NCI-H345 treated with DMSO at 0.1 percent for 48 hours (cell line): Measurements from ENCODE around the gene CYTH3.
"Not testable (repeated sequence)": the region's sequence is repeated elsewhere in the genome, so short reads cannot be mapped to it uniquely, and the experiment has no call there.

Experiments
- DNase-seq: peaks from one replicate; lab custom pipeline; 2025; ENCODE audit not compliant: unreplicated experiment; lab: John Stamatoyannopoulos, UW

The CYTH3 gene

DNA sequence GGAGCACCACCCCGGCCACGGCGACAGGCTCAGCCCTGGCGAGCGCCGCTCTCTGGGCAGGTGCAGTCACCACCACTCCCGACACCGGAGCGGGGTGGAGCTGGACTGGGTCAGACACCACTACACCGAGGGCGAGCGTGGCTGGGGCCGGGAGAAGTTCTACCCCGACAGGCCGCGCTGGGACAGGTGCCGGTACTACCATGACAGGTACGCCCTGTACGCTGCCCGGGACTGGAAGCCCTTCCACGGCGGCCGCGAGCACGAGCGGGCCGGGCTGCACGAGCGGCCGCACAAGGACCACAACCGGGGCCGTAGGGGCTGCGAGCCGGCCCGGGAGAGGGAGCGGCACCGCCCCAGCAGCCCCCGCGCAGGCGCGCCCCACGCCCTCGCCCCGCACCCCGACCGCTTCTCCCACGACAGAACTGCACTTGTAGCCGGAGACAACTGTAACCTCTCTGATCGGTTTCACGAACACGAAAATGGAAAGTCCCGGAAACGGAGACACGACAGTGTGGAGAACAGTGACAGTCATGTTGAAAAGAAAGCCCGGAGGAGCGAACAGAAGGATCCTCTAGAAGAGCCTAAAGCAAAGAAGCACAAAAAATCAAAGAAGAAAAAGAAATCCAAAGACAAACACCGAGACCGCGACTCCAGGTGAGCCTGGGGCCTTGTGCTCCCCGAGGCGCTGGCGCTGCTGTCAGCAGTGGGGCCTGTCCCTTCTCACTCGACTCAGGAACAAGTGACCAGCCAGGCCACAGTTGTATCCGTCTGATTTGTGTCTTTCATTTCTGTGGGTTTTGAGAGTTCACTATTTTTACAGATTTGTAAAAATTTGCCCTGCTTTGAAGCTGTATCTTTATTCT is 117.7 kb downstream of the CYTH3 start:
- no peak for DNase-seq

DNA sequence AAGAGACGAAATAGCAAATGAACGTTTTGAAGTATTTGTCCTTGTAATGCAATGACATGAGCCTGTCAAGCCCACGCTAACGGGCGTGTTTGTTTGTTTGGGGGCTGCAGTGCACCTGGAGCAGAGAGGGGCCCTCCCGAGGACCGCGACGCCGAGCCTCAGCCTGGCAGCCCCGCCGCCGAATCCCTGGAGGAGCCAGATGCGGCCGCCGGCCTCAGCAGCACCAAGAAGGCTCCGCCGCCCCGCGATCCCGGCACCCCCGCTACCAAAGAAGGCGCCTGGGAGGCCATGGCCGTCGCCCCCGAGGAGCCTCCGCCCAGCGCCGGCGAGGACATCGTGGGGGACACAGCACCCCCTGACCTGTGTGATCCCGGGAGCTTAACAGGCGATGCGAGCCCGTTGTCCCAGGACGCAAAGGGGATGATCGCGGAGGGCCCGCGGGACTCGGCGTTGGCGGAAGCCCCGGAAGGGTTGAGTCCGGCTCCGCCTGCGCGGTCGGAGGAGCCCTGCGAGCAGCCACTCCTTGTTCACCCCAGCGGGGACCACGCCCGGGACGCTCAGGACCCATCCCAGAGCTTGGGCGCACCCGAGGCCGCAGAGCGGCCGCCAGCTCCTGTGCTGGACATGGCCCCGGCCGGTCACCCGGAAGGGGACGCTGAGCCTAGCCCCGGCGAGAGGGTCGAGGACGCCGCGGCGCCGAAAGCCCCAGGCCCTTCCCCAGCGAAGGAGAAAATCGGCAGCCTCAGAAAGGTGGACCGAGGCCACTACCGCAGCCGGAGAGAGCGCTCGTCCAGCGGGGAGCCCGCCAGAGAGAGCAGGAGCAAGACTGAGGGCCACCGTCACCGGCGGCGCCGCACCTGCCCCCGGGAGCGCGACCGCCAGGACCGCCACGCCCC is 118.5 kb downstream of the CYTH3 start:
- no peak for DNase-seq

- DNase-seq: no peak
Measured at GRCh38 chr7:6151994-6152735, 120.3 kb downstream of the CYTH3 start.

GRCh38 chr7:6151527-6151926 is 120.9 kb downstream of the CYTH3 start:
- DNase-seq: not testable (repeated sequence)

DNA sequence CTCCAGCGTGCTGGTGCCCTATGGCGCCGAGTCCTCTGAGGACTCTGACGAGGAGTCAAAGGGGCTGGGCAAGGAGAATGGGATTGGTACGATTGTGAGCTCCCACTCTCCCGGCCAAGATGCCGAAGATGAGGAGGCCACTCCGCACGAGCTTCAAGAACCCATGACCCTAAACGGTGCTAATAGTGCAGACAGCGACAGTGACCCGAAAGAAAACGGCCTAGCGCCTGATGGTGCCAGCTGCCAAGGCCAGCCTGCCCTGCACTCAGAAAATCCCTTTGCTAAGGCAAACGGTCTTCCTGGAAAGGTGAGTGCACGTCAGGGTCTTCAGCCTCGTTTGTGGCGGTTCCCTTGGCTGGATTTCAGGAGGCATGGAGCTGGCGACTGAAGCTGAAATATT is 122.4 kb downstream of the CYTH3 start:
- no peak for DNase-seq

DNA sequence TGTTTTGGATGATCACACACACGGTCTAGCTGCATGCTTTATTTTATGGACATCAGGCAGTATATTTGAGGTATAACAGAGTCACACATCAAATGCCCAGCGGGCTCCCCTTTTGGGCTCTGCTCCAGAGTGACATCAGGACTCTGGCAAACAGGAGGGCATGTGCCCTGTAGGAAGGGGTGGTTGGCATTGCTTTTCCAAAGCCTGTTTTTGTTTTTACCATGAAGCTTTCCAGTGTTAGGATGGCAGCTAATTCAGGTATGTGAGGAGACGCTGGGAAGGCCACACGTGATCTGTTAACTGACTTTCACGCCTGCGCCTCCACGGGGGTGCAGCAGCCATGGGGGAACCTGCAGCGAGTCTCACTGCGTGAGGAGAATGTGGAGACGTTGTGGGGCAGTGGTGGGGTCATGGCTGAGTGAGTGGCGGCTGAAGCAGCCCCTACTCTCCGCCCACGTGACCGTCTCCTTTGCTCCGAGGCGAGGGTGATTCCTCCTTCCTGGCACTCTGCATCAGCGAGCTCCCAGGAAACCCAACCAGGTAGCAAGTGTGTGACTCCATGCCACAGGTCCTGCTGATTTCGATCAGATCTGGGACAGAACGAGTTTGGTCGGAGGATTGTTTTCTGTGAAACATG is 123.6 kb downstream of the CYTH3 start:
- DNase-seq: no peak

DNA sequence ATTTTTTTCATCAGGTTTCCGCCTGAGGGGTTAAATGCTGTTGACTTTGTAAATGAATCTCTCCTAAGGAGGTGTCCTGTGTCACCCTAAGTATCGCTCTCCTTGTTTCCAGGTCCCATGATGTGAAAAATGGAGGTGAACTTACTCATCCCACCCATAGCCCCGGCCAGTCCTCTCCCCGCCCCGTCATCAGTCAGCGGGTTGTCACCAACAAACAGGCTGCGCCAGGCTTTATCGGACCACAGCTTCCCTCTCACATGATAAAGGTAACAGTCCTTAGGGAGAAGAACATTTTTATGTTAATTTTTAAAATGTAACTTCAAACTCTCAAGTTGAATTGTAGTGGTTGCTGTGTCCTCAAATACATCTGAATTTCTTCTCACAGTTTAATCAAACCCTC is 124.8 kb downstream of the CYTH3 start:
- DNase-seq: no peak

GRCh38 chr7:6146666-6147065 is 125.8 kb downstream of the CYTH3 start:
- no peak for DNase-seq

DNA sequence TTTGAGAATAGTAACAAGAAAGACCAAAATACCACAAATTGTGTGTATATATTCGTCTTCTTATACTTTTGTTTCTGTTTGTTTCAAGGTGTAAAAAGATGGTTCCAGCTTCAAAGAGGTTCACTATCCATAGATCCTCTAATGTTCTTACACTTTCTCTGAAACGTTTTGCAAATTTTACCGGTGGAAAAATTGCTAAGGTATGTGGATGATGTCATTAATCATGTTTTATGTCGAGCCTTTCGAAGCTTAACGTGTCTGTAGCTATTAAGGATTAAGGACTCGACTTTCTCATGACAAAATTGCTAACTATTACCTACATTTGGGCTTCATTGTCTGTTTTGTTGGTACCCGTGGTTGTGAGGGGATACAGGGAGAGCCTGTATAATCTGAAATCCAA is 128.4 kb downstream of the CYTH3 start:
- no peak for DNase-seq

DNA sequence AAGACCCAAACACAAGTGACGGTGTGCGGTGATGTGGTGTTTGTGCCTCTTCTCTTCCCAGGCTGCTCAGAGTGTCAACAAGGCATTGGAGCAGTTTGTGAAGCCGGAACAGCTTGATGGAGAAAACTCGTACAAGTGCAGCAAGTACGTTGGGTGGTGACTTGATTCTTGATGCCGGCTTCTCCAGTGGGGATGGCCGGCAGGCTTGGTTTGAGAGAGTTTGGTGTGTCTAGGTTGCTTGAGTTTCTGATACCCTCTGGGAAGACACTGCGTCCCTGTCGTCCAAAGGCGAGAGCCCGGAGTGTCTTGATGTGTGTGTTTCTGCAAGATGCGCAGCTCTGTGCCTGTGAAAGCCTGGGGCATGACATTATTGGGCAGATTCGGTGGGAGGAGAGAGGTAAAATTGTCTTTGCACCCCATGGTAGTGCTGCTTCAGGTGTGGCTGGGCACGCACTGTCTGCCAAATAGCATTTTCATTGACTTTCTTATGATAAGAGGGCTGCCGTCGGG is 129.5 kb downstream of the CYTH3 start:
- no peak for DNase-seq

- DNase-seq: no peak
Measured at GRCh38 chr7:6139189-6139996, 133.0 kb downstream of the CYTH3 start.

DNA sequence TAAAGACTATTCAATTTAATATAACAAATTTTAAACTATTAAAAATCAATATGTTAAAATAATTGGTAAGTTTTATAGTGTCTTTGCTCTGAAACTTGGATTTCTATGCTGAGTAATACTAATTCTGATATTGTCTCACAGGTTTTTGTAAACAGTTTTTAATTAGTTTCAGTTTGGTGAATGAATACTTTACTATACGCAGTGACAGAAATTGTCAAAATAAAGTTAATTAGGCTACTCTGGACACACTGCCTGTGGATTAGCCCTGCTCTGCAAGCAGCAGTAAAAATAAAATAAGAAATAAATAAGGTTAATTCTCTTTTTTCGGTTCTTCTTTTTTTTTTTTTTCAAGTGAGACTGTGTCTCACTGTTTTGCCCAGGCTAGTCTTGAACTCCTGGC is 135.9 kb downstream of the CYTH3 start:
- no peak for DNase-seq

DNA sequence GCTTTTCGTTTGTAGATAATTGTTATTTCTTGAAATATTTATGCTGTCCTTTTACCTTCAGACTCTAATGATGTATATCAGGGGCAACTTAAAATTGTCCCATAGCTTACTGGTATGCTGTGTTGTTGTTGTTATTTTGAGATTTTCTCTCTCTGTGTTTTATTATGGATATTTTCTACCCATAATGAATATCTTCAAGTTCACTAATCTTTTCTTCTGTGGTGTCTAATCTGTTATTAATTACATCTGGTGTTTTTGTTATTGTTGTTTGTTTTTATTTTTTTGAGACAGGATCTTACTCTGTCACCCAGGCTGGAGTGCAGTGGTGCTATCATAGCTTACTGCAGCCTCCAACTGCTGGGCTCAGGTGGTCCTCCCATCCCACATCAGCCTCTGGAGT is 139.2 kb downstream of the CYTH3 start:
- DNase-seq: no peak

DNA sequence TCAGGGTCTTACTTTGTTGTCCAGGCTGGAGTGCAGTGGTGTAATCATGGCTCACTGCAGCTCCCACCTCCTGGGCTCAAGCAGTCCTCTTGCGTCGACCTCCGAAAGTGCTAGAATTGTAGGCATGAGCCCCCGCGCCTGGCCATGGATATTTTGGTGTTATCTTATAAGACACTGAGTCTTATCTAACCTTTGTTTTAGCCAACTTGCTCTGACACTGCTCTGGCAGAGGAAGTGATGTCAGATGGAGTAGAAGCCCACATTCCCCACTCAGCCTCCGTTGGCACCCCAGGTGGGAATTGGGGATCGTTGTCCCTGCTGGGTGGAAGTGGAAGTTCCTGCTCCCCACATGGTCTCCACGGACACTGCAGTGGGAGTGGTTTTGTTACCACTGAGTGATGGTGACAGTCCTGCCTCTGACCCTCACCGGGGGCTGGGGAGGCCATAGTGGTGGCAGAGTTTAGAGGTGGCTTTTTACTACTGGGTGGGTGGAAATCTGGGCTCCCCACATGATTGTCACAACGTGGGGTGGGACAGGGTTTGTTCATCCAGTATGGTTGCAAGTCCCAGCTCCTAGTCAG is 142.3 kb downstream of the CYTH3 start:
- no peak for DNase-seq

- no peak for DNase-seq
Measured at GRCh38 chr7:6128205-6128604, 144.2 kb downstream of the CYTH3 start.

DNA sequence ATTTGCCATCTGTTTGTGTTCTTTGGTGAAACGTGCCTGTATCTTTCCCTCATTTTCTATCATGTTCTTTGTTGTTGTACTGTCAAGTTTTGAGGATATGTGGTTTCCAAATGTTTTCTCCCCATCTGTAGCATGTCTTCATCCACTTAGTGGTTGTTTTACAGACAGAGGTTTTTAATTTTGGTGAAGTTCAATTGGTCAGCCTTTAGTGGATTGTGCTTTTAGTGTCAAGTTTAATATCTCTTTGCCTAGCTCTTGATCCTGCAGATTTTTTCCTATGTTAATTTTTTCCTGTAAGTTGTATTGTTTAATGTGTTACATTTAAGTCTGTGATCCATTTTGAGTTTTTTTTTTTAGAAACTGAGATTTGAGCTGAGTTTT is 145.3 kb downstream of the CYTH3 start:
- DNase-seq: no peak

DNA sequence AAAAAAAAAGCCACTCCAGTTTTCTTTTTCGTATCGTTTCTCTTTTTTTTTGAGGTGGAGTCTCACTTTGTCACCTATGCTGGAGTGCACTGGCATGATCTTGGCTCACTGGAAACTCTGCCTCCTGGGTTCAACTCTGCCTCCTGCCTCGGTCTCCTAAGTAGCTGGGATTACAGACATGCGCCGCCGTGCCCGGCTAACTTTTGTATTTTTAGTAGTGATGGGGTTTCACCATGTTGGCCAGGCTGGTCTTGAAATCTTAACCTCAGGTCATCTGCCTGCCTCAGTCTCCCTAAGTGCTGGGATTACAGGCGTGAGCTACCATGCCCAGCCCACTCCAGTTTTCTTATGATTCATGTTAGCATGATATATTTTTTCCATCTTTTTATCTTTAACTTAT is 148.6 kb downstream of the CYTH3 start:
- no peak for DNase-seq

GRCh38 chr7:6121141-6121540 is 151.3 kb downstream of the CYTH3 start:
- no peak for DNase-seq

DNA sequence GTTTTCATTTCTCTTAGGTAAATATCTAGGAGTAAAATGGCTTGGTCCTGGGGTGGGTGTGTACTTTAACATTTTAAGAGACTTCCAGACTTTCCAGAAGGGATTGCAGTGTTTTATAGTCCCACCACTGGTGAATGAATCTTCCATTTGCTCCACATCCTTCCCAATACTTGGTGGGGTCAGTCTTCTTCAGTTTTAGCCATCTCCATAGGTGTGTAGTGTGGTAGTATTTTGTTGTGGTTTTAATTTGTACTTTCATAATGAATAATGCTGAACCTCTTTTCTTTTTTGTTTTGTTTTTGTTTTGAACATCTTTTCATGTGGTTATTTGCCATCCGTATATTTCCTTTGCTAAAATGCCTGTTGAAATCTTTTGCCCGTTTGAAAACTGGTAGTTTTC is 154.9 kb downstream of the CYTH3 start:
- DNase-seq: no peak

DNA sequence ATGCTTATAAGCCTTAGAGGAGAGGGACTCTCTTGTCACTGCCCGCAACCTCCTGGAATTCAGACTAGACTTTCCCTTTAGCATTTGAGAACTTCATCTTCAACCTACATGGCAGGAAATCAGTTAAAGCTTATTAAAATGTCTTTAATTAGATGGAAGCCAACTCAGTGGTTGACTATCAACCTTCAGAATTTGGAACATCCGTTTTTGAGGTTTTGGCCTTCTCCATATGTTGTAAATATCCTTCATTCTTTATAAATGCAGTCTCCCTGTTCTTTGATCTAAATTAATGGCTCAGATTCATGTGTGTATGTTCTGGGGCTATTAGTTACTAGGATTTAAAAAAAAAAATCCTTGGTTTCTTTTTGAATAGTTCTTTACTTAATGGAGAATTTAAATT is 156.2 kb downstream of the CYTH3 start:
- DNase-seq: no peak
